ENCODE measurements around the gene NKG7. TPM values are rescaled to one million over a fixed set of nuclear protein-coding genes. Genes with fewer than 3 reads are reported as not detected.

NKG7 gene
- total and polyA plus RNA-seq, 4 experiments from 2014 or later: 2.7 to 44.3 (median 19.6) TPM

GRCh38 chr19:51354103-51354741 lies 18.2 kb downstream of the NKG7 start:
- ChIA-PET POLR2A (ENCODE audit: partially characterized antibody) (interaction anchor here (0.9 kb wide), 1 partner anchor 13 kb away, joined by 4 read pairs; no protein-coding TSS in a partner anchor), CTCF (ENCODE audit: partially characterized antibody) (interaction anchor here (1.1 to 1.3 kb wide), 3 partner anchors 11 to 118 kb away, joined by 3 read pairs; no protein-coding TSS in a partner anchor)
- Histone ChIP-seq H3K9me3 (ENCODE audit: control insufficient read depth in 1 of 2, low read length in 2 of 2) (no peaks in the 10 kb centered on the region), H3K27me3 (ENCODE audit: insufficient read depth, low read length) (no peaks in the 10 kb centered on the region), H3K27ac (ENCODE audit: low read depth, low read length) (no peak overlapping the region), H3K36me3 (ENCODE audit: insufficient read depth, low read length) (no peaks in the 10 kb centered on the region), H3K4me1 (ENCODE audit: insufficient read depth, low read length) (peaks cover 11% of the 10 kb centered on the region), H3K4me3 (ENCODE audit: low read length in 2 of 2) (no peak overlapping the region)
- H3K27ac Mint-ChIP-seq: peak overlapping the region in 6 of 7 donors; percentile 17 to 89 (median 84)
- H3K9me3 Mint-ChIP-seq: no peaks in the 10 kb centered on the region
- no peak for DNase-seq
- H3K27me3 Mint-ChIP-seq: no peaks in the 10 kb centered on the region
- H3K4me3 Mint-ChIP-seq: peak overlapping the region in 1 of 8 donors; percentile 64
- H3K36me3 Mint-ChIP-seq: peaks cover 13 to 20% of the 10 kb centered on the region in 2 donors
- H3K4me1 Mint-ChIP-seq: peaks cover 15 to 22% (median 18%) of the 10 kb centered on the region in 4 donors
- intact Hi-C loops (cut with micrococcal nuclease): no loop called here

- H3K36me3 ChIP-seq (ENCODE audit: insufficient read depth, low read length): no peaks in the 10 kb centered on the region
- H3K9me3 ChIP-seq (ENCODE audit: control insufficient read depth in 1 of 2, low read length in 2 of 2): no peaks in the 10 kb centered on the region
- H3K27me3 ChIP-seq (ENCODE audit: insufficient read depth, low read length): no peaks in the 10 kb centered on the region
- POLR2A ChIA-PET (ENCODE audit: partially characterized antibody): no interaction called here
- Mint-ChIP-seq H3K9me3 (no peaks in the 10 kb centered on the region), H3K27me3 (no peaks in the 10 kb centered on the region), H3K4me3 (no peak overlapping the region), H3K36me3 (peaks cover 13 to 23% of the 10 kb centered on the region in 2 donors), H3K27ac (no peak overlapping the region), H3K4me1 (peaks cover 15 to 22% (median 18%) of the 10 kb centered on the region in 4 donors)
- CTCF ChIA-PET (ENCODE audit: partially characterized antibody): no interaction called here
- H3K27ac ChIP-seq (ENCODE audit: low read depth, low read length): no peak overlapping the region
- no peak overlapping the region for H3K4me3 ChIP-seq (ENCODE audit: low read length in 2 of 2)
- H3K4me1 ChIP-seq (ENCODE audit: insufficient read depth, low read length): peaks cover 11% of the 10 kb centered on the region
- intact Hi-C loops (cut with micrococcal nuclease): no loop called here
- no peak for DNase-seq
These were observed 19.6 kb downstream of the NKG7 start for GRCh38 chr19:51352783-51353360.

GRCh38 chr19:51351266-51351990 lies 21.0 kb downstream of the NKG7 start:
- DNase-seq: no peak
- no peaks in the 10 kb centered on the region for H3K27me3 ChIP-seq (ENCODE audit: insufficient read depth, low read length)
- H3K4me1 ChIP-seq (ENCODE audit: insufficient read depth, low read length): peaks cover 11% of the 10 kb centered on the region
- H3K4me3 ChIP-seq (ENCODE audit: low read length in 2 of 2): no peak overlapping the region
- Mint-ChIP-seq H3K4me3 (no peak overlapping the region), H3K4me1 (peaks cover 14 to 19% (median 16%) of the 10 kb centered on the region in 4 donors), H3K27ac (peak overlapping the region in 1 of 7 donors; percentile 60), H3K27me3 (no peaks in the 10 kb centered on the region), H3K36me3 (peaks cover 19 to 31% of the 10 kb centered on the region in 2 donors), H3K9me3 (no peaks in the 10 kb centered on the region)
- ChIA-PET CTCF (ENCODE audit: partially characterized antibody) (no interaction called here), POLR2A (ENCODE audit: partially characterized antibody) (no interaction called here)
- peaks cover 4% of the 10 kb centered on the region for H3K36me3 ChIP-seq (ENCODE audit: insufficient read depth, low read length)
- H3K9me3 ChIP-seq (ENCODE audit: control insufficient read depth in 1 of 2, low read length in 2 of 2): no peaks in the 10 kb centered on the region
- no peak overlapping the region for H3K27ac ChIP-seq (ENCODE audit: low read depth, low read length)
- intact Hi-C loops (cut with micrococcal nuclease): no loop called here

GRCh38 chr19:51347209-51347928 lies 25.1 kb downstream of the NKG7 start:
- H3K9me3 ChIP-seq (ENCODE audit: control insufficient read depth in 1 of 2, low read length in 2 of 2): no peaks in the 10 kb centered on the region
- H3K27ac ChIP-seq (ENCODE audit: low read depth, low read length): no peak overlapping the region
- Mint-ChIP-seq H3K27ac (peak overlapping the region in 1 of 7 donors; percentile 3), H3K4me1 (peaks cover 0 to 4% (median 2%) of the 10 kb centered on the region in 4 donors), H3K4me3 (no peak overlapping the region), H3K27me3 (no peaks in the 10 kb centered on the region), H3K36me3 (peaks cover 28 to 41% of the 10 kb centered on the region in 2 donors), H3K9me3 (no peaks in the 10 kb centered on the region)
- intact Hi-C loops (cut with micrococcal nuclease): no loop called here
- no peak overlapping the region for H3K4me3 ChIP-seq (ENCODE audit: low read length in 2 of 2)
- H3K36me3 ChIP-seq (ENCODE audit: insufficient read depth, low read length): peaks cover 10% of the 10 kb centered on the region
- no peak for DNase-seq
- POLR2A ChIA-PET (ENCODE audit: partially characterized antibody): no interaction called here
- no peaks in the 10 kb centered on the region for H3K4me1 ChIP-seq (ENCODE audit: insufficient read depth, low read length)
- CTCF ChIA-PET (ENCODE audit: partially characterized antibody): no interaction called here
- H3K27me3 ChIP-seq (ENCODE audit: insufficient read depth, low read length): no peaks in the 10 kb centered on the region

GRCh38 chr19:51346742-51347141 lies 25.7 kb downstream of the NKG7 start:
- ChIA-PET POLR2A (ENCODE audit: partially characterized antibody) (no interaction called here), CTCF (ENCODE audit: partially characterized antibody) (no interaction called here)
- no peak overlapping the region for H3K27ac Mint-ChIP-seq
- H3K27ac ChIP-seq (ENCODE audit: low read depth, low read length): no peak overlapping the region
- no peaks in the 10 kb centered on the region for H3K27me3 Mint-ChIP-seq
- DNase-seq: no peak
- H3K9me3 Mint-ChIP-seq: no peaks in the 10 kb centered on the region
- H3K36me3 Mint-ChIP-seq: peaks cover 22 to 35% of the 10 kb centered on the region in 2 donors
- no peak overlapping the region for H3K4me3 Mint-ChIP-seq
- peaks cover 1 to 4% (median 2%) of the 10 kb centered on the region in 4 donors for H3K4me1 Mint-ChIP-seq
- H3K4me1 ChIP-seq (ENCODE audit: insufficient read depth, low read length): no peaks in the 10 kb centered on the region
- no peak overlapping the region for H3K4me3 ChIP-seq (ENCODE audit: low read length in 2 of 2)
- no peaks in the 10 kb centered on the region for H3K27me3 ChIP-seq (ENCODE audit: insufficient read depth, low read length)
- peaks cover 10% of the 10 kb centered on the region for H3K36me3 ChIP-seq (ENCODE audit: insufficient read depth, low read length)
- H3K9me3 ChIP-seq (ENCODE audit: control insufficient read depth in 1 of 2, low read length in 2 of 2): no peaks in the 10 kb centered on the region
- intact Hi-C loops (cut with micrococcal nuclease): no loop called here

- no peaks in the 10 kb centered on the region for H3K9me3 ChIP-seq (ENCODE audit: control insufficient read depth in 1 of 2, low read length in 2 of 2)
- Mint-ChIP-seq H3K9me3 (no peaks in the 10 kb centered on the region), H3K4me3 (peak overlapping the region in 1 of 8 donors; percentile 4), H3K27ac (peak overlapping the region in 3 of 7 donors; percentile 19 to 35 (median 19)), H3K36me3 (peaks cover 18 to 26% of the 10 kb centered on the region in 2 donors), H3K27me3 (no peaks in the 10 kb centered on the region), H3K4me1 (peaks cover 3 to 10% (median 6%) of the 10 kb centered on the region in 4 donors)
- CTCF ChIA-PET (ENCODE audit: partially characterized antibody): no interaction called here
- H3K27ac ChIP-seq (ENCODE audit: low read depth, low read length): no peak overlapping the region
- H3K4me3 ChIP-seq (ENCODE audit: low read length in 2 of 2): no peak overlapping the region
- no peaks in the 10 kb centered on the region for H3K4me1 ChIP-seq (ENCODE audit: insufficient read depth, low read length)
- peaks cover 10% of the 10 kb centered on the region for H3K36me3 ChIP-seq (ENCODE audit: insufficient read depth, low read length)
- intact Hi-C loops (cut with micrococcal nuclease): no loop called here
- no peak for DNase-seq
- H3K27me3 ChIP-seq (ENCODE audit: insufficient read depth, low read length): no peaks in the 10 kb centered on the region
- POLR2A ChIA-PET (ENCODE audit: partially characterized antibody): no interaction called here
These were observed 27.3 kb downstream of the NKG7 start for GRCh38 chr19:51345076-51345620.
